ENCODE data around the gene NPR3.

NPR3 gene

GRCh38 chr5:32777733-32778132 lies 66.6 kb downstream of the NPR3 start:
- Histone ChIP-seq H3K4me3 (IDR thresholded peaks at IDR 0.05; ENCODE audit: insufficient read depth, low read depth, low read length) (no peak overlapping the region), H2AFZ (ENCODE audit: low read depth) (no peak overlapping the region), H3K27ac (no peak overlapping the region), H3K36me3 (ENCODE audit: insufficient read depth) (no peaks in the 10 kb centered on the region), H3K4me1 (ENCODE audit: low read depth, poor library complexity, severe bottlenecking) (no peaks in the 10 kb centered on the region), H3K4me2 (no peak overlapping the region), H4K20me1 (ENCODE audit: insufficient read depth) (no peaks in the 10 kb centered on the region), H3K79me2 (ENCODE audit: insufficient read depth, low read depth) (no peaks in the 10 kb centered on the region), H3K9ac (no peak overlapping the region), H3K27me3 (ENCODE audit: insufficient read depth, low read depth) (no peaks in the 10 kb centered on the region)
- no peak for TF ChIP-seq CTCF (conservative IDR thresholded peaks at IDR 0.05; ENCODE audit: low read depth, low read length)

DNA sequence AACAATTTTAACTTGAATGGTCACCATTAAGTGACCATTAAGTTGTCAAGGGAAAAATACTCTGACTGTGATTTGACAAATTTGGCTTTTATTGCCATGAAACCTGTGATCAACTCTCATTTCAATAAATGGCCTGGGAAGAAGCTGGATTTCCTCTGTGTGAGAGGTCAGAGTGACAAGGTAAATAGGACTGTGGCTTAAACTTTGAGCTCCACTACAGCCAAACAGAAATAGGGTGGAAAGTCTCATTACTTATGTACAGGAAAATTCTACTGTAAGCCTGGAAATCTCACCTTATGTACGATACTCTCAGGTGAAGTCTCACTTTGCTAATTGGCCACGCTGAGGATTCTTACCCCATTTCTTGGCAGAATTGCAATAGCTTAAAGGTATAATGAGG lies 67.3 kb downstream of the NPR3 start:
- TF ChIP-seq CTCF (conservative IDR thresholded peaks at IDR 0.05; ENCODE audit: low read depth, low read length), result no peak
- H3K4me2 ChIP-seq, result no peak overlapping the region
- H2AFZ ChIP-seq (ENCODE audit: low read depth), result no peak overlapping the region
- H4K20me1 ChIP-seq (ENCODE audit: insufficient read depth), result no peaks in the 10 kb centered on the region
- H3K36me3 ChIP-seq (ENCODE audit: insufficient read depth), result no peaks in the 10 kb centered on the region
- H3K27ac ChIP-seq, result no peak overlapping the region
- H3K4me3 ChIP-seq (IDR thresholded peaks at IDR 0.05; ENCODE audit: insufficient read depth, low read depth, low read length), result no peak overlapping the region
- no peaks in the 10 kb centered on the region for H3K27me3 ChIP-seq (ENCODE audit: insufficient read depth, low read depth)
- H3K4me1 ChIP-seq (ENCODE audit: low read depth, poor library complexity, severe bottlenecking), result no peaks in the 10 kb centered on the region
- no peak overlapping the region for H3K9ac ChIP-seq
- H3K79me2 ChIP-seq (ENCODE audit: insufficient read depth, low read depth), result no peaks in the 10 kb centered on the region

GRCh38 chr5:32779754-32780415 lies 68.8 kb downstream of the NPR3 start:
- Histone ChIP-seq H3K27ac (no peak overlapping the region), H2AFZ (ENCODE audit: low read depth) (no peak overlapping the region), H3K4me1 (ENCODE audit: low read depth, poor library complexity, severe bottlenecking) (no peaks in the 10 kb centered on the region), H3K9ac (no peak overlapping the region), H3K4me2 (no peak overlapping the region), H3K27me3 (ENCODE audit: insufficient read depth, low read depth) (no peaks in the 10 kb centered on the region), H4K20me1 (ENCODE audit: insufficient read depth) (no peaks in the 10 kb centered on the region), H3K79me2 (ENCODE audit: insufficient read depth, low read depth) (no peaks in the 10 kb centered on the region), H3K36me3 (ENCODE audit: insufficient read depth) (no peaks in the 10 kb centered on the region), H3K4me3 (IDR thresholded peaks at IDR 0.05; ENCODE audit: insufficient read depth, low read depth, low read length) (no peak overlapping the region)
- no peak for TF ChIP-seq CTCF (conservative IDR thresholded peaks at IDR 0.05; ENCODE audit: low read depth, low read length)

DNA sequence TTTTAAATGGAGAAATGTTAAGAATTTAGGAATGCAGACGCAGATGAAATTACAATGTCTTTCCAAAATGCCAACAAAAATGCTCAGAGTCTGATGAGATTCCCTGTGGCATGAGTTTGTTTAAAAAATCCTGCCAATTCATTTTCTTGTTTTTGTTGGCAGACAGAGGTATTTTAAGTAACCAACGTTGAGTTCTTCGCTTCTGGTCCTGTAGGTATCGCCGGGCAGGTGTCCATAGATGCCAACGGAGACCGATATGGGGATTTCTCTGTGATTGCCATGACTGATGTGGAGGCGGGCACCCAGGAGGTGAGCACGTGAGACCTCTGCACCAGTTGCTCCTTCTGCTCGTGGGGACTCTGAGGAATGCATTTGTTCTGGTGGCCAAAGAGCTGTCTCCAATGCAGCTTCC lies 69.4 kb downstream of the NPR3 start:
- H3K27ac ChIP-seq, result no peak overlapping the region
- H3K4me1 ChIP-seq (ENCODE audit: low read depth, poor library complexity, severe bottlenecking), result peaks cover 4% of the 10 kb centered on the region
- no peak overlapping the region for H3K4me3 ChIP-seq (IDR thresholded peaks at IDR 0.05; ENCODE audit: insufficient read depth, low read depth, low read length)
- no peaks in the 10 kb centered on the region for H3K27me3 ChIP-seq (ENCODE audit: insufficient read depth, low read depth)
- no peak overlapping the region for H3K9ac ChIP-seq
- no peaks in the 10 kb centered on the region for H4K20me1 ChIP-seq (ENCODE audit: insufficient read depth)
- H3K4me2 ChIP-seq, result no peak overlapping the region
- H3K79me2 ChIP-seq (ENCODE audit: insufficient read depth, low read depth), result no peaks in the 10 kb centered on the region
- TF ChIP-seq CTCF (conservative IDR thresholded peaks at IDR 0.05; ENCODE audit: low read depth, low read length), result no peak
- H2AFZ ChIP-seq (ENCODE audit: low read depth), result no peak overlapping the region
- no peaks in the 10 kb centered on the region for H3K36me3 ChIP-seq (ENCODE audit: insufficient read depth)

All from KMS-11 (cell line).